HEK293 (cell line): ENCODE data around the gene PTPRN2.

ENCODE experiments used
- ATF2 ChIP-seq: fragments of 450-650 bp; formaldehyde crosslinking; IDR thresholded peaks from 2 replicates; pipeline ENCODE4 v1.5.1; 2016; ENCODE audit warnings: missing biosample characterization, missing genetic modification characterization, low read depth
- REST ChIP-seq: fragments of 450-650 bp; formaldehyde crosslinking; IDR thresholded peaks from 2 replicates; pipeline ENCODE4 v1.5.1; 2016; ENCODE audit warnings: missing biosample characterization, missing genetic modification characterization
- ZNF121 ChIP-seq: fragments of 450-650 bp; formaldehyde crosslinking; IDR thresholded peaks from 2 replicates; pipeline ENCODE4 v1.5.1; 2016; ENCODE audit warnings: missing biosample characterization, missing genetic modification characterization
- ZNF747 ChIP-seq: fragments of 450-650 bp; formaldehyde crosslinking; IDR thresholded peaks from 2 replicates; pipeline ENCODE4 v1.5.1; 2016; ENCODE audit warnings: missing biosample characterization, missing genetic modification characterization

- no peak for TF ChIP-seq REST (tag by site-specific recombination)
- no peak for TF ChIP-seq ZNF121 (tag by site-specific recombination)
- TF ChIP-seq ATF2 (tag by site-specific recombination) = no peak
- no peak for TF ChIP-seq ZNF747 (tag by site-specific recombination)
These were observed 806.9 kb downstream of the PTPRN2 start for GRCh38 chr7:157780721-157781120.
